Activated CD4-positive, alpha-beta T cell treated with anti-CD3 and anti-CD28 coated beads, Interleukin-10, Interleukin-2, amounts not matched to agents 100 ng/mL and 50 ng/mL, durations not matched to agents 16 hours and 8 hours (primary cell): ENCODE measurements around the gene KRTAP19-3.
A peak's percentile ranks its signal among the peaks of the same experiment; 100 is the strongest.

Experiments
- DNase-seq: peaks from one replicate; pipeline ENCODE4 v3.0.0-alpha.2; 2020

The KRTAP19-3 gene

GRCh38 chr21:30491963-30492428 lies at the start of gene KRTAP19-3:
KRTAP19-3 (minus strand) TSS chr21:30492013; CDS start chr21:30491957, 56 bp downstream.
- no peak for DNase-seq

GRCh38 chr21:30518876-30519275 lies 27.1 kb upstream of the KRTAP19-3 start:
- DNase-seq, result no peak

- DNase-seq, result no peak
Measured at GRCh38 chr21:30515681-30516080, 23.9 kb upstream of the KRTAP19-3 start.

- peak; percentile 38 for DNase-seq
Measured at GRCh38 chr21:30505621-30506205, 13.9 kb upstream of the KRTAP19-3 start.

GRCh38 chr21:30502041-30502440 lies 10.2 kb upstream of the KRTAP19-3 start, which contains the start of gene KRTAP19-5:
KRTAP19-5 (minus strand) TSS chr21:30502141; CDS start chr21:30502090, 51 bp downstream.
- no peak for DNase-seq

- DNase-seq, result no peak
Measured at GRCh38 chr21:30497065-30497464, 5.3 kb upstream of the KRTAP19-3 start, which contains the start of gene KRTAP19-4. KRTAP19-4 (minus strand) TSS chr21:30497165; CDS start chr21:30497110, 55 bp downstream.

- DNase-seq, result no peak
Measured at GRCh38 chr21:30487336-30487735, 4.5 kb downstream of the KRTAP19-3 start, which contains the start of gene KRTAP19-2. KRTAP19-2 (minus strand) TSS chr21:30487436; CDS start chr21:30487348, 88 bp downstream.

GRCh38 chr21:30486180-30486579 lies 5.6 kb downstream of the KRTAP19-3 start:
- no peak for DNase-seq

GRCh38 chr21:30482130-30482529 lies 9.7 kb downstream of the KRTAP19-3 start:
- DNase-seq, result no peak

- no peak for DNase-seq
Measured at GRCh38 chr21:30480145-30480544, 11.7 kb downstream of the KRTAP19-3 start, which contains the start of gene KRTAP19-1. KRTAP19-1 (minus strand) TSS chr21:30480367; CDS start chr21:30480317, 50 bp downstream.

- DNase-seq, result no peak
Measured at GRCh38 chr21:30479259-30479658, 12.6 kb downstream of the KRTAP19-3 start.

- DNase-seq, result no peak
Measured at GRCh38 chr21:30478004-30478403, 13.8 kb downstream of the KRTAP19-3 start.

- no peak for DNase-seq
Measured at GRCh38 chr21:30468900-30469714, 22.7 kb downstream of the KRTAP19-3 start.

- peak; percentile 0 for DNase-seq
Measured at GRCh38 chr21:30463713-30464112, 28.1 kb downstream of the KRTAP19-3 start.

- no peak for DNase-seq
Measured at GRCh38 chr21:30448514-30448913, 43.3 kb downstream of the KRTAP19-3 start.

- DNase-seq, result no peak
Measured at GRCh38 chr21:30447056-30447455, 44.8 kb downstream of the KRTAP19-3 start.

- DNase-seq, result no peak
Measured at GRCh38 chr21:30444204-30444603, 47.6 kb downstream of the KRTAP19-3 start.

- DNase-seq, result no peak
Measured at GRCh38 chr21:30443226-30443625, 48.6 kb downstream of the KRTAP19-3 start.
